ENCODE data around the gene PLCB3. TPM values are rescaled to one million over a fixed set of nuclear protein-coding genes. Genes with fewer than 3 reads are reported as not detected.

PLCB3 gene
- total RNA-seq, 1 donor from 2014 or later = 23.6 TPM

DNA sequence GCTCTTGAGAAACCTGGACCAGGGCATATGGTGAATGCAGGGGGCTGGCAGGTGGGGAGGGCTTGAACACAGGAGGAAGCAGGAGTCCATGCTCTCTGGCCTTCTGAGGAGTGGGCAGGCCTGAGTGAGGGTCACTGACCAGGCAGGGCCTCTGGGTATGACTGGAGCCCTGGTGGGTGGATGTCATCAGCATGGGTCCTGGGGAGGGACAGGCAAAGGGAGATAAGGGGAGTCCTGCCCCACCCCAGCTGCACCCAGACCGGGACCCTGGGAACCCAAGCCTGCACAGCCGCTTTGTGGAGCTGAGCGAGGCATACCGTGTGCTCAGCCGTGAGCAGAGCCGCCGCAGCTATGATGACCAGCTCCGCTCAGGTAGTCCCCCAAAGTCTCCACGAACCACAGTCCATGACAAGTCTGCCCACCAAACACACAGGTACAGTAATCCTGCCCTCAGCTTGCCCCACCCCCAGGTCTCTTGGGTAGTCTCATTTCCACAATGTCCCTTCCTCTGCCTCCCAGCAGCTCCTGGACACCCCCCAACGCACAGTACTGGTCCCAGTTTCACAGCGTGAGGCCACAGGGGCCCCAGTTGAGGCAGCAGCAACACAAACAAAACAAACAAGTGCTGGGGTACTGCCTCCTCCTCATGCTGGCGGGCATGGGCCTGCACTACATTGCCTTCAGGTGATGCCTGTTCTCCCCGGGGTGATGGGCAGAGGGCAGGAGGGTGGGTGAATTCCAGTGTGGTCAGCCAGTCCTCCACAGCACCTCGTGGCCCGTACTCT is 19.0 kb upstream of the PLCB3 start:
- intact Hi-C loops (cut with DNase I) = no loop called here
- ATAC-seq (no peak), DNase-seq (ENCODE audit: low spot score) (no peak)

DNA sequence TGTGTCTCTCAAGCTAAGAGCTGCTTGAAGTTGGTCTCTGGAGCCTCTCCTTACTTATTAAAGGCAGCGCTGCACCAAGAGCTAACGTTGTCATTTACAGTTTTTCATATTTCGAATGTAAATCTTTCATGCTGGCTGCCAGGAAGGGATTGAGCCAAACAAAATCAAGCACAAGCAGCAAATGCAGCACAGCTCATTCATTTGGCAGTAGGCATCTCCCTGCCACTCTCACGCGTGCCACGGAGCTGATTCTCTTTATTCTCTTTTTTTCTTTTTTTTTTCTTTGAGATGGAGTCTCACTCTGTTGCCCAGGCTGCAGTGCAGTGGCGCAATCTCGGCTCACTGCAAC is 18.4 kb upstream of the PLCB3 start:
- DNase-seq (ENCODE audit: low spot score) = no peak
- intact Hi-C loops (cut with DNase I) = no loop called here
- no peak for ATAC-seq

DNA sequence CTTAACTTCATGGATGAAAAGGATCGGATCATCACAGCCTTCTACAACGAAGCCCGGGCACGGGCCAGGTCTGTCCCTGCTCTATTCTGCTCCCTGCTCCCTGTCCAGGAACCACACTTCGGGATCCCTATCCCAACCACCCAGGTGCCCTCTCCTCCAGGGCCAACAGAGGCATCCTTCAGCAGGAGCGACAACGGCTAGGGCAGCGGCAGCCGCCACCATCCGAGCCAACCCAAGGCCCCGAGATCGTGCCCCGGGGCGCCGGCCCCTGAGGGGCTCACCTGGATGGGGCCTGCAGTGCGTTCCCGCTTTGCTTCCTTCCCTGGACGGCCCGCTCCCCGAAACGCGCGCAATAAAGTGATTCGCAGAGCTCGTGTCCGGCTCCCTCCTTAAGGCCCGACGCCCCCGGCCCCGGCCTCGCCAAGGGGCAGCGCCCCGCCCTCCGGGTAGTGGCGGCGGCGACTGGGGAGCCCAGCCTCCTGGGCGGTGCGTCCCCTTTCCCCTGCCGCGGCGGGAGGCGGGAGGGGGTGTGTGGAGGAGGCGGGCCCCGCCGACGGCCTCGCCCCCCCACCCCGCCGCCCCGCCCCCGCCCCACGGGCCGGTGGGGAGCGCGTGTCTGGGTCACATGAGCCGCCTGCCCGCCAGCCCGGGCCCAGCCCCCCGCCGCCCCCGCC is 17.3 kb upstream of the PLCB3 start, which contains the start of gene VEGFB:
TSS of gene VEGFB (plus strand) at position 672 of the 674 bp plus-strand sequence. CDS start 250 bp downstream, outside the sequence.
- DNase-seq (ENCODE audit: low spot score) = peak; percentile 87
- intact Hi-C loops (cut with DNase I) = no loop called here
- peak; percentile 65 for ATAC-seq

DNA sequence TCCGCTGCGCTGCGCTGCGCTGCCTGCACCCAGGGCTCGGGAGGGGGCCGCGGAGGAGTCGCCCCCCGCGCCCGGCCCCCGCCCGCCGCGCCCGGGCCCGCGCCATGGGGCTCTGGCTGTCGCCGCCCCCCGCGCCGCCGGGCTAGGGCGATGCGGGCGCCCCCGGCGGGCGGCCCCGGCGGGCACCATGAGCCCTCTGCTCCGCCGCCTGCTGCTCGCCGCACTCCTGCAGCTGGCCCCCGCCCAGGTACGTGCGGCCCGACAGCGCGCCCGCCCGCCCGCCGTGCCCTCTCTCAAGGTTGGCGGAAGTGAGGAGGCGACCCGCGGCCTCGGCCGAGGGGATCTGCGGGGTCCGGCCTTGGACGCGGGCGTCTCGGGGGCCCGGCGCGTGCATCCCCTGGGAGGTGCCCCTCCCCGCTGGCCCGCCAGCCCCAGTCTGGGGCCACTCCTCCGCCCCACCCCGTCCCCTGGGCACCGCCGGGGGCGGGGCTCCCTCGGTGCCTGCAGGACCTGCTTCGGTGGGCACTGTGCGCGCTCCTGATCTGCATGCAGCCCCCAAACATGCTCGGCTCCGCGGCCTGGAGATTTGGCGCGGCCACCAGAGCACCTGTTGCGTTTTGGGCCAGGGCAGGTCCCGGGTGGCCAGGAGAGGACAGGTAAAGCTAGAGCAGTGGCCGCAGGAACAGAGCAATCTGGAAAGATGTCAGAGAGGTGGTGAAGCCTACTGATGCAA is 16.5 kb upstream of the PLCB3 start:
- no peak for DNase-seq (ENCODE audit: low spot score)
- ATAC-seq = peak; percentile 25
- intact Hi-C loops (cut with DNase I) = no loop called here

DNA sequence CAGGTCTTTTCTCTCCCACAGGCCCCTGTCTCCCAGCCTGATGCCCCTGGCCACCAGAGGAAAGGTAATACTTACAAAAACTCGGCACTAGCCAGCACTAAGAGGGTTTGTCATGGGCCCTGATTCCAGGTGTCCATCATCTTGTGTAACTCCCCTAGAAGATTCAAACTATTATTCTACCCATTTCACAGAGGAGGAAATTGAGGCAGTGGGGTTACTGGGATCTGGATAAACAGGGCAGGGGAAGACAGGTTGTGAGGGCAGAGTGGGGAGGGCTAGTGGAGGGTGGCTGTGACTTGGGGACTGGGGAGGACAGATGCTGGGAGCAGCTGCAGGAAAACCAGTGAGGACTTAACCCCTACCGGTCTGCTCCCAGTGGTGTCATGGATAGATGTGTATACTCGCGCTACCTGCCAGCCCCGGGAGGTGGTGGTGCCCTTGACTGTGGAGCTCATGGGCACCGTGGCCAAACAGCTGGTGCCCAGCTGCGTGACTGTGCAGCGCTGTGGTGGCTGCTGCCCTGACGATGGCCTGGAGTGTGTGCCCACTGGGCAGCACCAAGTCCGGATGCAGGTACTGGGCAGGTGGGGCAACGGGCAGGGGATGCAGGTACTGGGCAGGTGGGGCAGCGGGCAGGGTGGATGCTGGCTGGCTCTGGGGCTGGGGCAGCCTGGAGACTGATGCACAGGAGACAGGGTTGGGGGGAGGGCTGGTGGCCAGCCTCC is 15.7 kb upstream of the PLCB3 start:
- intact Hi-C loops (cut with DNase I) = no loop called here
- DNase-seq (ENCODE audit: low spot score) (peak; percentile 56), ATAC-seq (no peak)

DNA sequence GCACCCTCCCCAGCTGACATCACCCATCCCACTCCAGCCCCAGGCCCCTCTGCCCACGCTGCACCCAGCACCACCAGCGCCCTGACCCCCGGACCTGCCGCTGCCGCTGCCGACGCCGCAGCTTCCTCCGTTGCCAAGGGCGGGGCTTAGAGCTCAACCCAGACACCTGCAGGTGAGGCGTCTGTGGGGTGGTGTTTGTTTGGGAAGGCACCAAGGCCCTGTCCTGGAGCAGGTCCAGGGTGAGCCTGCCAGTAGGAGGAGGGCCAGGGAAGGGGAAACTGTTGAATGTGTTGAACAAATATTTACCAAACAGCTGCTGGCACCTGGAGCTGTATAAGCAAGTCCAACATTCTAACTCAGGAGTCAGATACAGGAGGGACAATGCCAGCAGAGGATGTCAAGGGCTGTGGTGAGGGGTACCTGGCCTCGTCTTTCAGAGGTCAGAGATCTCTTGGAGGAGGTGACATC is 13.8 kb upstream of the PLCB3 start:
- ATAC-seq (no peak), DNase-seq (ENCODE audit: low spot score) (no peak)
- intact Hi-C loops (cut with DNase I) = no loop called here

DNA sequence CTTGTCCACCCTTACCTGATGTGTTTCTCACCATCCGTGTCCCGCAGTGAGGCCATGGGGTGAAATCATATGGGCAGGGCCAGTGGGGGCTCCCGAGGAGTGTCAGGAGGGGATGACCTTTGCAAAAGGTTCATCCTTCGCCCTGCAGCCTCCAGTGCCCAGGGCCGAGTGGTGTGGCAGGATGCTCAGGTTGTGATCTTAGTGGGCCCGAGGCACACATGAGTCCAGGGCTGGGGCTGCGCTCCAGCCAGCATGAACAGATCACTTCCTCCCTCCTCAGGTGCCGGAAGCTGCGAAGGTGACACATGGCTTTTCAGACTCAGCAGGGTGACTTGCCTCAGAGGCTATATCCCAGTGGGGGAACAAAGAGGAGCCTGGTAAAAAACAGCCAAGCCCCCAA is 13.3 kb upstream of the PLCB3 start:
- no peak for DNase-seq (ENCODE audit: low spot score)
- intact Hi-C loops (cut with DNase I) = no loop called here
- ATAC-seq = no peak

DNA sequence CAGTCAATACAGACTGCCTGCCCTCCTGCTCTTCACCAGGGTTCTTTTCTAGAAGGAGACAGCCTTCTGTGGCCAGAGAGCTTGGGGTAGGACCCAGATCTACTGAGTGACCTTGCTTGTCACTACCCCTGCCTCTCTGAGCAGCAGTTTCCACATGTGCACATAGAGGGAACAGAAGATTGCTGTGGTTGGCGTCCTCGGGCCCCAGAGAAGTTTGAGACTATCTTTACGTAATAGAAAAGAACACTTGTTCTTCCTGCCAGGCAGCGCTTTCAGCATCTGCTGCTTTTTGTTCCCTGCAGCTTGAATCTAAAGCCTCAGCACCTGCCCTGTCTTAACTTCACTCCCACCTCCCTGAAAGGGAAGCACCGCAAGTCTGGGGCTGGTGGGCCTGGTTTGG is 12.3 kb upstream of the PLCB3 start:
- intact Hi-C loops (cut with DNase I) = no loop called here
- DNase-seq (ENCODE audit: low spot score) (no peak), ATAC-seq (no peak)

DNA sequence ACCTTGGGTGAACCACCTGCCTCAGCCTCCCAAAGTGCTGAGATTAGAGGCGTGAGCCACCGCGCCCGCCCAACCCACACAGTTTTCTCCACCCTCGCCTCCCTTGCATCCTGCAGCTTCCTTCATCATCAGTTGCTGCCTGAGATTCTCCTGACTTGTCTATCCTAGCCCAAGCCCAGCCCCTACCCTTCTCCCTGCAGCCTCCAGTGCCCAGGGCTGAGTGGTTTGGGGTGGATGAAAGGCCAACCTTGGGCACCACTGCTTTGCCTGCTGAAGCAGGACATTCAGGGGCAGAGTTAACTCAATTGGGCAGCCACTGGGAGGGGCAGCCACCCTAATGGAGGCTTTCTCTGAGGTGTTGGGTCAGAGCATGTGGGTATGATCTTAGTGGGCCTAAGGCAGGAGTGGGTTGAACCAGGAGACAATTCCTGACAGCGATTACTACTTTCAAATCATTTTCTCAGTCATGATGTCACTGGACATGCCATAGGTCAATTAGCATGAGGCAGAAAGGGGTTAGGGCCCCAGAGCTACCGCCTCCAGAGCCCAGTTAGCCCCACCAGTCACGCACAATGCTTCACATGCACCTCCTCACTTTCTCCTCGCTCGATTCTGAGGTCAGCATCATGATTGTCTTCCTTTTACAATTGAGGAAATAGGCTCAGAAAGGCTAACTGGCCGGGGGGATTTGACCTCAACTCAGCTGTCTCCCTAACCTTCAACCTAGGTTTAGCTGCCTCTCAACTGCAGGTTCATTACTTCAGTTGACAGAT is 11.5 kb upstream of the PLCB3 start:
- no peak for DNase-seq (ENCODE audit: low spot score)
- intact Hi-C loops (cut with DNase I) = no loop called here
- ATAC-seq = no peak

DNA sequence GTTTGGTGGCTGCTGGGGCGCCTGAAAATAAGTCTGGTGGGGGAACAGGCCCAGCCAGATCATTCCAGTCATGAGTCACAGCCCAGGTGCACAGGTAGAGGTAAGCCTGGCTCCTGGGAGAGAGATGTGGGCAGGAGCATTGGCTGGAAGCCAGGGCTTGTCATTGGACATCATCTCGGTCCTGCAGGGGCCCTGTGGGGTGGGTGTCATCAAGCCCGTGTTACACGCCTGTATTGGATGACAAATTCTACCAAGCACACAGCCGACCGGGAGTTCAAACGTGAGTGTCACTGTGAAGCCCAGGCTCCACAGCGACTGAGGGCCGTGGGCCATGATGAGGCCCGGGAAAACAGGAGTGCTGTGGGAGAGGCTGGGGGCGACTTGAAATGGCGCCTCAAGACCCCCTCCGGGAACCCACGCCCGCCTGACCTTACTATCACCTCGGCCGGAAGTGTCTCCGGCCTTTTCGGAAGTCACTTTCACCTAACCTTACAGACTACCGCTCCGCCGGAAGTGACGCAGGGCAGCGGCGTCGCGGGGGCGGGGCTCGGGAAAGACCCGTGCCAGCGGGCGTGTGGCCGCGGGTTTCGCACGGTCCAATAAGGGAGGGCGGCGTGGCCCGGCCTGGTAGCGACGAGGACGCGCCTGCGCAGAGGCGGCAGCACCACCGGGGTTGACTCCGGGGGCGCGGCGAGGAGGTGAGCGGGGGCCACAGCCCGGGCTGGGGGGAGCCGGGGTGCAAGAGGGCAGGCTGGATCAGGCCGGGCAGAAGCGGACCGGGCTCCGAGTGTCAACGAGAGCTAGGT is 10.7 kb upstream of the PLCB3 start, which contains the start of gene FKBP2:
TSS of gene FKBP2 (plus strand) at position 661 of the 806 bp plus-strand sequence. CDS start 1,293 bp downstream, outside the sequence.
- peak; percentile 84 for ATAC-seq
- intact Hi-C loops (cut with DNase I) = no loop called here
- peak; percentile 98 for DNase-seq (ENCODE audit: low spot score)

DNA sequence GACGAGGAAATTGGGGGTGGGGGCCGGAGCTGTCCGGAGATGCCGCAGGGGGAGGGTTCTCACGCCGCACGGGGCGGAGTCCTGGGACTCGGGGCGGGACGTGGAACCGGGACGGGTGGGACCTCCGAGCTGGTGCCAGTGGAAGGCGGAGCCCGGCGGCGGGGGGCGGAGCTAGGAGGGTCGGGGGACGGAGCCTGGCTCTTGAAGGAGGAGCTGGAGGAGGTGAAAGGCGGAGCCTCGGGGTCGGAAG is 10.2 kb upstream of the PLCB3 start:
- peak; percentile 100 for DNase-seq (ENCODE audit: low spot score)
- intact Hi-C loops (cut with DNase I) = no loop called here
- ATAC-seq = peak; percentile 92

DNA sequence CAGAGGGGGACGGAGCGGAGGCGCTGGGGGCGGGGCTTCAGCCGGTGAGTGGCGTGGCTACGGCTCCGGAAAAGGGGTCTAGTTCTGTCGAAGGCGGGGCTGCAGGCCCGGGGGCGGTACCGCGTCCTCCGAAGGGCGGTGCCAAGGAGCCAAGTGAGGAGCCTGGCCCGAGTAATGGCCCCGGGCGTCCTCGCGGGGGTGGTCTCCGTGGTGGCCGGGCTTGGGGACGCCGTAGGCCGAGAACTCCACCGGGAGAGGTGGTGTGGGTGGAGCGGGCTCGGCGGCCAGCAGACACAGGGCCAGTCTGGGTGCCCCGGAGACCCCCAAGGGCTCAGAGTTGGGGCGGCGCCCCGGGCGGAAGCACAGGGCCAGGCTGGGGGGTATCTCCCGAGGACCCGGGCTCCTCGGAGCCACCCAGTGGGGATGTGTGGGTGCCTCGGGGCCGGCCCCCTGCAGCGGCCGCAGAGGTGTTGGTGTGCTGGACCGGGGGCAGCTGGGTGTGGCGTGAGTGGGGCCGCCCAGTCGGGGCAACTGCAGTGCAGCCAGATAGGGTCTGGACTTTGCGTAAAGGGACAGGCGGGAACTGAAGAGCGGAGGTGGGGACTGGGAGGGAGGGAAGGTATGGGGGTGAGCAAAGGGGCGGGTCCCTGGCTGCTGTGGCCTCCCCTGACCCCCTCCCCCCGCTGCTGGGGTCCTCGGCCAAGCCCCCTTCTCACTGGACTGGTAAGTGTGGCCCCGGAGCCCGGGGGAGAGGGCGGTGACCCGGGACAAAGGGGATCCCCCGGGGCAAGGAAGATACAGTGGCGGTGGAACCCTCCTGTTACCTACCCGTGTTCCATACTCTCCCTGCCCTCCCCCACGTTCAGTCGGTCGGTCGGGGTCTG is 9.6 kb upstream of the PLCB3 start:
- ATAC-seq (peak; percentile 7), DNase-seq (ENCODE audit: low spot score) (peak; percentile 82)
- intact Hi-C loops (cut with DNase I) = no loop called here

DNA sequence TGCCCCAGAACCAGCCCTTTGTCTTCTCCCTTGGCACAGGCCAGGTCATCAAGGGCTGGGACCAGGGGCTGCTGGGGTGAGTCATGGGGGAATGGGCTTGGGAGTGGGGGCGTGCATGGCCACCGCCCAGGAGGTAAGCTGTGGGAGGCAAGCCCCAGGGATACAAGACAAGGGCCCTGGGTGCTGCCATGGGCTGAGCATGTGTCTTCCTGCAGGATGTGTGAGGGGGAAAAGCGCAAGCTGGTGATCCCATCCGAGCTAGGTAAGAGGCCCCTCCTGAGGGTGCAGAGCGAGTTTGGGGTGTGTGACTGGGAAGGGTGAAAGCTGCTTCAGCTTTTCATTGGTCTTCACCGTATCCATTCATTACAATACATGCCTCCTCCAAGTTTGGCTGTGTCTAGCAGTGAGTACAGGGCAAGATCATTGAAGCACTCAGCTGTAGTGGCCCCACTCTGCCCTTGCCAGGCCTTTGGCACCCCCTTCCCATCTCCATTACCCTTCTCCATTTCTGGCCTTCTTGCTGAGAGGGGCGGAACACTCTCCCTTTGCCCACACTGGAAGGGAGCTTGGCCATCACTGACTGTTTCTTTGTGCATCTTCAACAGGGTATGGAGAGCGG is 8.0 kb upstream of the PLCB3 start:
- no peak for DNase-seq (ENCODE audit: low spot score)
- intact Hi-C loops (cut with DNase I) = no loop called here
- no peak for ATAC-seq

DNA sequence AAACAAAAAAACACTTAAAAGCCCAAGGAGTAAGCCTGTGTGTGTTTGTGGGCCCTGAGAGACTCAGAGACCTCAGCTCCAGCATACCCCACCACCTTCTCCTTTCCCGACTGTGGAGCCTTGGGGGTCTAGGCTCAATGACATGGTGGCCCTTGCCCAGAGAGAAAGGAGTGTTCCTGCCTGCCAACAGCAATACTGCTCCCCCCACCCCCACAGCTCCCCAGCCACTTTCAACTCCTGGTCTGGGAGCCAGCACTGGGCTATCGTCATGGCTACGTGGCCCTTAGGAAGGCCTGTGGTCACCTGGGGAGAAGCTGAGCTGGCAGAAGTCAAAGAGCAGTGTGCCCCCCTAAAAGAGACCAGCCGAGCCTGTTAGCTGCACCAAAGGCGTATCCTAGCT is 7.2 kb upstream of the PLCB3 start:
- intact Hi-C loops (cut with DNase I) = no loop called here
- ATAC-seq (no peak), DNase-seq (ENCODE audit: low spot score) (no peak)

DNA sequence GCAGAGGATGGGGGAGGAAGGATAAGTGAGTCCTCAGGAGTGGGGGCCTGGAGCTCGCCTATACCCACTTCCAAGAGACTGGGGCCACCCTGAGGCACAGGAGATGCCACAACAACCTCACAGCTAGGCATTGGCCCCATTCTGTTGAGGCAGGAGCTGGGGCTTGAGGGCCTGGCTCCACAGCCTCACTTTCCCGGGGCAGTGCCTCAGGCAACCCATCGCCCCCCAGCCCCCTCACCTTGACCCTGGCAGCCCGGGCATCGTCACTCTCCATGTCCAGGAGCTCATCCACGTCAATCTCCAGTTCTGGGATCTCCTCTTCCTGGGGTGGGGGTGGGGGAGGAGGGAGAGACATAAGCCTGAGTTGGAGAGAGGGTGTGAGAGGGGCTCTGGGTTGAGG is 6.4 kb upstream of the PLCB3 start:
- intact Hi-C loops (cut with DNase I) = no loop called here
- no peak for DNase-seq (ENCODE audit: low spot score)
- no peak for ATAC-seq

DNA sequence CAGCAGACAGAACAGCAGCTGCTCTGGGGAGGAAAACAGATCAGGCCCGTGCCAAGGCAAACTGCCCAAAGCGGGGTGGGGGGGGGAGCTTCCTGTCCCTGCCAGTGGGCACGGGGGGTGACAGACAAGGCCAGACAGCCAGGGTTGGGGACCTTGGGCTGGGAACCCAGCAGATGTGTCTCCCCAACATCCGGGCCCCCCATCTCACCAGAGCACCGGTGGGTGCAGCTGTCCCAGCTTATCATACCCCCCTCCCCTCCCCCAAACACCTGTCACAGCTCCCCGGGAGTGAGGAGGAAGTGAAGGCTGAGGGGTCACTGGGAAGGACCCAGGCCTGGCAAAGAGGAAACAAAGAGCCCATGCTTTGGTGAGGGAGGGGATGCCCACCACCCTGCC is 5.9 kb upstream of the PLCB3 start:
- peak; percentile 77 for DNase-seq (ENCODE audit: low spot score)
- intact Hi-C loops (cut with DNase I) = no loop called here
- no peak for ATAC-seq
